CD14-positive monocyte (primary cell): ENCODE measurements around the gene UBE3D. TPM values are rescaled to one million over a fixed set of nuclear protein-coding genes. Genes with fewer than 3 reads are reported as not detected.

Source experiments
- DNase-seq, 3 donors: peaks; one replicate each; pipeline ENCODE4 v3.0.0-alpha.2; 2011 to 2022
- H2AFZ ChIP-seq: 2 replicates; pipeline ENCODE4 v1.6.0; 2012; ENCODE audit warnings: mild to moderate bottlenecking, low read depth, low read length, inconsistent platforms; ENCODE audit not compliant: insufficient read depth, poor library complexity, severe bottlenecking
- H3K27ac ChIP-seq, 2 donors: 1 replicate in 1 of 2; 2 replicates in 1 of 2; pipeline ENCODE4 v1.5.1; 2012 to 2013; ENCODE audit warnings: low read length in 2 of 2, control low read depth in 1 of 2, inconsistent platforms in 1 of 2, low read depth in 1 of 2, mild to moderate bottlenecking in 1 of 2
- H3K27me3 ChIP-seq, 2 donors: one replicate each; pipeline versions ENCODE4 v1.6.0 to v1.6.1; 2011 to 2013; ENCODE audit warnings: low read length in 2 of 2; ENCODE audit not compliant: control insufficient read depth in 2 of 2, insufficient read depth in 2 of 2
- H3K36me3 ChIP-seq, 2 donors: replicated peaks in 1 of 2; 1 replicate in 1 of 2; 2 replicates in 1 of 2; pipeline versions ENCODE4 v1.5.1 to v1.6.1; 2012 to 2013; ENCODE audit warnings: low read length in 2 of 2, control low read depth in 1 of 2, inconsistent platforms in 1 of 2, mild to moderate bottlenecking in 1 of 2; ENCODE audit not compliant: insufficient read depth in 2 of 2, control insufficient read depth in 1 of 2
- H3K4me1 ChIP-seq, 2 donors: 1 replicate in 1 of 2; 2 replicates in 1 of 2; pipeline versions ENCODE4 v1.5.1 to v1.6.1; 2012 to 2013; ENCODE audit warnings: low read length in 2 of 2, control low read depth in 1 of 2, inconsistent platforms in 1 of 2, mild to moderate bottlenecking in 1 of 2, moderate library complexity in 1 of 2; ENCODE audit not compliant: insufficient read depth in 2 of 2, control insufficient read depth in 1 of 2
- H3K4me2 ChIP-seq: replicated peaks from 2 replicates; pipeline ENCODE3; 2012; ENCODE audit warnings: low read length, moderate library complexity, mild to moderate bottlenecking; ENCODE audit not compliant: poor library complexity, severe bottlenecking; ENCODE audit errors: extremely low read depth
- H3K4me3 ChIP-seq, 3 experiments: fragments of 200-600 bp in 1 of 3; sonication (generic) in 1 of 3; replicated peaks in 1 of 3; 1 replicate in 2 of 3; 2 replicates in 1 of 3; pipeline ENCODE4 v1.5.1; 2011 to 2013; ENCODE audit warnings: low read length in 3 of 3, mild to moderate bottlenecking in 3 of 3, control low read depth in 2 of 3, low read depth in 2 of 3, inconsistent platforms in 1 of 3, moderate library complexity in 1 of 3
- H3K79me2 ChIP-seq: 2 replicates; pipeline ENCODE4 v1.6.0; 2012; ENCODE audit warnings: mild to moderate bottlenecking, control low read depth, inconsistent platforms, low read length, moderate library complexity; ENCODE audit not compliant: insufficient read depth
- H3K9ac ChIP-seq: 2 replicates; pipeline ENCODE4 v1.6.0; 2017; ENCODE audit warnings: low read length, mild to moderate bottlenecking; ENCODE audit not compliant: insufficient read depth, poor library complexity, severe bottlenecking
- H3K9me3 ChIP-seq, 2 donors: replicated peaks in 1 of 2; 1 replicate in 1 of 2; 2 replicates in 1 of 2; pipeline versions ENCODE4 v1.5.1 to v1.6.1; 2012 to 2013; ENCODE audit warnings: low read length in 2 of 2, control low read depth in 1 of 2; ENCODE audit not compliant: control insufficient read depth in 1 of 2, insufficient read depth in 1 of 2
- H4K20me1 ChIP-seq: 2 replicates; pipeline ENCODE4 v1.6.0; 2012; ENCODE audit warnings: mild to moderate bottlenecking, low read length, control low read depth, moderate library complexity; ENCODE audit not compliant: insufficient read depth
- H3K27ac Mint-ChIP-seq, 7 donors: one replicate each; pipeline ENCODE4 v1.8.0; 2020; ENCODE audit warnings: mild to moderate bottlenecking in 7 of 7, mixed read lengths in 7 of 7, moderate library complexity in 6 of 7, inconsistent platforms in 2 of 7
- H3K27me3 Mint-ChIP-seq, 3 donors: one replicate each; pipeline ENCODE4 v1.8.0; 2021 to 2022; ENCODE audit warnings: low read depth in 3 of 3, mild to moderate bottlenecking in 3 of 3, mixed read lengths in 3 of 3, moderate library complexity in 3 of 3, inconsistent platforms in 1 of 3
- H3K36me3 Mint-ChIP-seq, 2 donors: one replicate each; pipeline ENCODE4 v1.8.0; 2020; ENCODE audit warnings: mixed read lengths in 2 of 2, inconsistent platforms in 1 of 2, mild to moderate bottlenecking in 1 of 2
- H3K4me1 Mint-ChIP-seq: one replicate; pipeline ENCODE4 v1.8.0; 2020; ENCODE audit warnings: mild to moderate bottlenecking, mixed read lengths
- H3K4me3 Mint-ChIP-seq, 2 donors: one replicate each; pipeline ENCODE4 v1.8.0; 2020; ENCODE audit warnings: mild to moderate bottlenecking in 2 of 2, mixed read lengths in 2 of 2, moderate library complexity in 1 of 2
- H3K9me3 Mint-ChIP-seq, 7 donors: one replicate each; pipeline ENCODE4 v1.8.0; 2020 to 2022; ENCODE audit warnings: mixed read lengths in 7 of 7, mild to moderate bottlenecking in 6 of 7, moderate library complexity in 6 of 7, inconsistent platforms in 2 of 7
- CTCF ChIP-seq: fragments of 200-600 bp; IDR thresholded peaks from one replicate; pipeline ENCODE4 v1.8.0; 2022; ENCODE audit warnings: antibody characterized with exemption, mild to moderate bottlenecking
- WGBS: methylation state at CpG from one replicate; pipeline ENCODE4 v1.1.5; 2013; ENCODE audit warnings: missing lambda C conversion rate; ENCODE audit not compliant: insufficient coverage; 5-methylcytosine and 5-hydroxymethylcytosine counted together
- intact Hi-C, 2 donors: fragments of 100-400 bp; cut with micrococcal nuclease; formaldehyde crosslinking; loops; one replicate each; pipeline versions ENCODE4 v1.15.0 to v1.15.1; 2023
- polyA plus RNA-seq, 3 donors: library from polyadenylated mRNA; depleted of rRNA in 1 of 3; unstranded in 2 of 3; stranded (reverse) in 1 of 3; fragments of 300-500 nt in 2 of 3; fragments of >200 nt in 1 of 3; fragmentation: Illumina TruSeq in 2 of 3; gene quantifications; 1 replicate in 2 of 3; 2 replicates in 1 of 3; pipeline ENCODE4 v1.2.3, GENCODE V29; 2012 to 2021

Gene UBE3D
- polyA plus RNA-seq, 3 donors, result 0.61 to 1.7 (median 1.1) TPM

DNA sequence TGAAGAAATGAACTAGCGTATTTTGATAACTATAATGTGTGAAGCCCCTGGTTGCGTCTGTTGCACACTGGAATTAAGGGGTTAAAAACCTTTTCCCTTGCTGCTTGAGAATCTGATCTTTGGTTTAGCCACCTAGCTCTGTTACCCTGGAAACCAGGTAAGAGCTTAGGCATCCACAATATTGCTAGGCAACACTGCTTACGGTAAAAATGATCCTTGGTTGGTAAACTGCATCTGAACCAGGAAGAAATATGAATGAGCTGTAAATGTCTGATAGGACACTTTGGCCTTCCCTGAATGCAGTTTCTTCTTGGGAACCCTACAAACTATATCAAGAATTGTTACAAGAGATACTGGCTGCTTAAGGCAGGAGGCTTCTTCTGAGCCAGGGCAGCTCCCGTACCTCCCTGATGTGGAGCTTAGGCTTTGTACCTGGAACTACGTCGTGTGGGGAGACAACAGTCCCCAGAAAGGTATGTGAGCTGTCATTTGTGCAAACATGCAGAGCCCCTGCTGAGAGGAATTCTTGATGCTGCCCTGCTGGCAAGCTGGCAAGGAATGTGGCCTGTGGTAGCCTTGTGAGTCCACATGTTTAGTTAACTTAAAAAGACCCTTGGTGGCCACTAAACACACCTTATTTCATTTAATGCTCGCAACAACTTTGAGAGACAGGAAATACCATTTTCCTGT lies 18.4 kb downstream of the UBE3D start:
- no peaks in the 10 kb centered on the region for H3K9me3 ChIP-seq
- 100% methylated on average over 4 of the region's 7 CpGs for WGBS
- no peaks in the 10 kb centered on the region for H3K4me1 ChIP-seq
- intact Hi-C loops, result no loop called here
- Mint-ChIP-seq H3K4me3 (no peak overlapping the region), H3K27ac (no peak overlapping the region), H3K9me3 (no peaks in the 10 kb centered on the region), H3K27me3 (peaks cover 0 to under 1% (median 0%) of the 10 kb centered on the region in 3 donors), H3K4me1 (no peaks in the 10 kb centered on the region), H3K36me3 (peaks cover 0 to 6% of the 10 kb centered on the region in 2 donors)
- H3K27ac ChIP-seq, result no peak overlapping the region
- no peaks in the 10 kb centered on the region for H3K27me3 ChIP-seq
- no peaks in the 10 kb centered on the region for H3K79me2 ChIP-seq
- DNase-seq, result no peak
- H3K4me3 ChIP-seq, result no peak overlapping the region
- H4K20me1 ChIP-seq, result no peaks in the 10 kb centered on the region
- H3K36me3 ChIP-seq, result no peaks in the 10 kb centered on the region
- H3K9ac ChIP-seq, result no peak overlapping the region
- no peak for TF ChIP-seq CTCF
- no peak overlapping the region for H2AFZ ChIP-seq
- no peak overlapping the region for H3K4me2 ChIP-seq

DNA sequence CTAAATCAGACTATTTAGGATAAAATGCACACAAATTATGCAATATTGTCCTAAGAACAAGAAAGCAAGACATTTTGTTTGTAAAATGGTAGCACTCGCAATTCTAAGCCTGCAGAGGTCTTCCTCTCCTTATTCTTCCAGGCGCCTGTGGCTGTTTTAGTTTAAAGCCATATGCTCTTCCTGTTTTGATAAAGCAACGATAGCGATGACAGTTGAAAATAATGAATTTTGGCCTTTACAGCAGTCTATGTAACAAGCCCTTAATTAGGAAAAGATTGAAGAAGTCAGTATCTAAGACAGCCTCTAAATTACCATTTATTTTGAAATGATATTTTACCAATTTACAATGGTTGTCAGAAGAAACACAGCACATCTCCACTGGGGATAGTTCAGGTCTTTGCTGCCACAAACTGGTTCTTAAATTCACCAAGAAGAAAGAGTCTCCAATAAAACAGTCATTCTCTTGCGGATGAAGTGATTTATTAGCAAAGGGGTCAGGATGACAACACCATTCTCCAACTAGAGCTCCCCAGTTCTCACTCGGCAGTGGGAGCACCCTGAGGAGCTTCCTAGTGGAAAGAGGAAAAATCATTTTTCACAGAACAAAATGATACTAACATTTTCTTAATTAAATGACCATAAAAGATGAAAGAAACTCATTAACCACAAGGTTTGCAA lies 21.4 kb downstream of the UBE3D start:
- 100% methylated on average over 1 of the region's 6 CpGs for WGBS
- no peaks in the 10 kb centered on the region for H4K20me1 ChIP-seq
- no peak overlapping the region for H2AFZ ChIP-seq
- H3K9me3 ChIP-seq, result no peaks in the 10 kb centered on the region
- Mint-ChIP-seq H3K27me3 (no peaks in the 10 kb centered on the region), H3K36me3 (peaks cover 3 to 6% of the 10 kb centered on the region in 2 donors), H3K4me1 (no peaks in the 10 kb centered on the region), H3K4me3 (no peak overlapping the region), H3K9me3 (no peaks in the 10 kb centered on the region), H3K27ac (no peak overlapping the region)
- no peaks in the 10 kb centered on the region for H3K4me1 ChIP-seq
- intact Hi-C loops, result no loop called here
- H3K9ac ChIP-seq, result no peak overlapping the region
- H3K4me3 ChIP-seq, result no peak overlapping the region
- TF ChIP-seq CTCF, result no peak
- H3K27me3 ChIP-seq, result no peaks in the 10 kb centered on the region
- H3K79me2 ChIP-seq, result no peaks in the 10 kb centered on the region
- no peak overlapping the region for H3K27ac ChIP-seq
- no peak overlapping the region for H3K4me2 ChIP-seq
- no peak for DNase-seq
- no peaks in the 10 kb centered on the region for H3K36me3 ChIP-seq
